H1 (cell line): ENCODE data around the gene CAPN10. TPM values are rescaled to one million over a fixed set of nuclear protein-coding genes. Genes with fewer than 3 reads are reported as not detected.

Experiments used
- NRF1 ChIP-seq: IDR thresholded peaks from 2 replicates; pipeline ENCODE4 v1.6.1; 2011; ENCODE audit warnings: mild to moderate bottlenecking, low read depth, low read length, improper control_type of control experiment
- polyA plus RNA-seq, 7 experiments: library from polyadenylated mRNA; depleted of rRNA in 3 of 7; stranded (reverse) in 5 of 7; unstranded in 2 of 7; fragments of >200 nt in 5 of 7; fragments of 200-250 nt in 2 of 7; gene quantifications; 1 replicate in 5 of 7; 2 replicates in 1 of 7; 4 replicates in 1 of 7; pipeline versions ENCODE4 v1.2.1 to v1.2.3, GENCODE V29; 2011 to 2013; ENCODE audit warnings: missing spikeins in 2 of 7, mixed read lengths in 2 of 7
- total RNA-seq: library from RNA; stranded (reverse); fragmentation: NEBNext Ultra II Directional; extraction: Animal tissue kit (Norgen Biotek cat#: 25700); gene quantifications from 2 replicates; pipeline ENCODE4 v1.2.1, GENCODE V29; 2021
- TF ChIP-seq, protein P1 (sequence below), 3 experiments: IDR thresholded peaks; 1 replicate in 2 of 3; 2 replicates in 1 of 3; pipeline versions ENCODE4 v1.5.1 to v1.6.1; 2011; ENCODE audit warnings: low read length in 3 of 3, mild to moderate bottlenecking in 3 of 3, inconsistent platforms in 2 of 3, low read depth in 1 of 3, moderate library complexity in 1 of 3; ENCODE audit not compliant: insufficient read depth in 1 of 3; ENCODE audit errors: control extremely low read depth in 1 of 3

The CAPN10 gene
- total and polyA plus RNA-seq, 2 of the 8 experiments (the other 6 are each of a cell fraction or from before 2014, with no cell fraction given), result 30.7 to 39.8 TPM

DNA sequence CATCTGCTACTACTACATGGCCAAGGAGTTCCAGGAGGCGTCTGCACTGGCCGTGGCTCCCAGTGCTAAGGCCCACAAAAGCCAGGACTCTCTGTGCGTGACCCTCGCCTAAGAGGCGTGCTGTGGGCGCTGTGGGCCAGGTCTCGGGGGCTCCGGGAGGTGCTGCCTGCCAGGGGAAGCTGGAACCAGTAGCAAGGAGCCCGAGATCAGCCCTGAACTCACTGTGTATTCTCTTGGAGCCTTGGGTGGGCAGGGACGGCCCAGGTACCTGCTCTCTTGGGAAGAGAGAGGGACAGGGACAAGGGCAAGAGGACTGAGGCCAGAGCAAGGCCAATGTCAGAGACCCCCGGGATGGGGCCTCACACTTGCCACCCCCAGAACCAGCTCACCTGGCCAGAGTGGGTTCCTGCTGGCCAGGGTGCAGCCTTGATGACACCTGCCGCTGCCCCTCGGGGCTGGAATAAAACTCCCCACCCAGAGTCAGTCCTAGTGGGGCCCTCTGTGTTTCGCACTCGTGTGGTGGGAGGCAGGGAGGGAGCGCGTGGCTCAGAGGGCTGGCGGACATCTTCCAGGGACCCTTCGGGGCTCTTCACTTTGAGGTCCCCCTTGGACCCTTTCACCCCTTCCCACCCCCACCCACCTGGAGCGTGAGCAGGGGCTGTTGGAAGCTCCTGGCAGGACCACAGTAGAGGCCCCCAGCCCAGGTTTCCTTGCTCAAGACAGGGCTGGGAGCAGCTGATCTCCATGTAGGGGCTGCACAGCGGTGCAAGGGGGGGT is 44.4 kb downstream of the CAPN10 start (continued):
- TF ChIP-seq, protein P1, sequence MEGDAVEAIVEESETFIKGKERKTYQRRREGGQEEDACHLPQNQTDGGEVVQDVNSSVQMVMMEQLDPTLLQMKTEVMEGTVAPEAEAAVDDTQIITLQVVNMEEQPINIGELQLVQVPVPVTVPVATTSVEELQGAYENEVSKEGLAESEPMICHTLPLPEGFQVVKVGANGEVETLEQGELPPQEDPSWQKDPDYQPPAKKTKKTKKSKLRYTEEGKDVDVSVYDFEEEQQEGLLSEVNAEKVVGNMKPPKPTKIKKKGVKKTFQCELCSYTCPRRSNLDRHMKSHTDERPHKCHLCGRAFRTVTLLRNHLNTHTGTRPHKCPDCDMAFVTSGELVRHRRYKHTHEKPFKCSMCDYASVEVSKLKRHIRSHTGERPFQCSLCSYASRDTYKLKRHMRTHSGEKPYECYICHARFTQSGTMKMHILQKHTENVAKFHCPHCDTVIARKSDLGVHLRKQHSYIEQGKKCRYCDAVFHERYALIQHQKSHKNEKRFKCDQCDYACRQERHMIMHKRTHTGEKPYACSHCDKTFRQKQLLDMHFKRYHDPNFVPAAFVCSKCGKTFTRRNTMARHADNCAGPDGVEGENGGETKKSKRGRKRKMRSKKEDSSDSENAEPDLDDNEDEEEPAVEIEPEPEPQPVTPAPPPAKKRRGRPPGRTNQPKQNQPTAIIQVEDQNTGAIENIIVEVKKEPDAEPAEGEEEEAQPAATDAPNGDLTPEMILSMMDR (IDR thresholded peaks at IDR 0.05; ENCODE audit: control extremely low read depth in 1 of 3, insufficient read depth in 1 of 3, low read depth in 1 of 3, low read length in 3 of 3), result no peak
- TF ChIP-seq NRF1, result no peak
- TF ChIP-seq, all 59 proteins: peak for 0
